HG03064 (cell line): ENCODE results near the gene CGB3.

Experiments
- ATAC-seq: cut with Tn5 transposase; IDR thresholded peaks from one replicate; pipeline ENCODE4 v1.9.1; 2021; ENCODE audit warnings: low read depth; ENCODE audit not compliant: unreplicated experiment

The CGB3 gene

GRCh38 chr19:49017666-49018351, 6.3 kb downstream of the CGB3 start:
- no peak for ATAC-seq

- ATAC-seq = no peak
Measured at GRCh38 chr19:49017041-49017665, 7.0 kb downstream of the CGB3 start, which contains the start of gene LHB. LHB (minus strand) TSS chr19:49017091; CDS start chr19:49017081, 10 bp downstream.

GRCh38 chr19:49016067-49016839, 7.9 kb downstream of the CGB3 start:
- ATAC-seq = no peak

- no peak for ATAC-seq
Measured at GRCh38 chr19:49014870-49015255, 9.3 kb downstream of the CGB3 start.

GRCh38 chr19:49014123-49014869, 9.8 kb downstream of the CGB3 start:
- no peak for ATAC-seq

GRCh38 chr19:49011194-49011593, 12.9 kb downstream of the CGB3 start:
- no peak for ATAC-seq

- no peak for ATAC-seq
Measured at GRCh38 chr19:49010453-49010852, 13.7 kb downstream of the CGB3 start.

GRCh38 chr19:49009828-49010227, 14.3 kb downstream of the CGB3 start:
- ATAC-seq = no peak

- no peak for ATAC-seq
Measured at GRCh38 chr19:49006905-49007304, 17.2 kb downstream of the CGB3 start.

GRCh38 chr19:49004964-49005614, 19.0 kb downstream of the CGB3 start:
- no peak for ATAC-seq

- ATAC-seq = no peak
Measured at GRCh38 chr19:49004133-49004532, 20.0 kb downstream of the CGB3 start.

- no peak for ATAC-seq
Measured at GRCh38 chr19:48999481-49000325, 24.4 kb downstream of the CGB3 start.

- no peak for ATAC-seq
Measured at GRCh38 chr19:48997972-48998371, 26.2 kb downstream of the CGB3 start.

GRCh38 chr19:48994035-48994386, 30.1 kb downstream of the CGB3 start:
- no peak for ATAC-seq

- peak; percentile 78 for ATAC-seq
Measured at GRCh38 chr19:48993175-48994034, 30.7 kb downstream of the CGB3 start, which contains the start of the genes GYS1 and RUVBL2. GYS1 (minus strand) TSS chr19:48993309; CDS start chr19:48993112, 197 bp downstream. RUVBL2 (plus strand) TSS chr19:48993887; CDS start chr19:48993912, 25 bp downstream.

GRCh38 chr19:48992581-48993174, 31.5 kb downstream of the CGB3 start:
- ATAC-seq = peak; percentile 5

GRCh38 chr19:48991873-48992580, 32.1 kb downstream of the CGB3 start:
- no peak for ATAC-seq
